CD1c-positive myeloid dendritic cell (primary cell): ENCODE results near the gene LPXN.
A peak's percentile ranks its signal among the peaks of the same experiment; 100 is the strongest.

Experiments
- DNase-seq: peaks from one replicate; pipeline ENCODE4 v3.0.0-alpha.2; 2016; ENCODE audit errors: extremely low spot score

The LPXN gene

GRCh38 chr11:58575377-58576020, at the start of gene LPXN:
LPXN (minus strand) TSS chr11:58575856; CDS start chr11:58575772, 84 bp downstream.
- peak; percentile 90 for DNase-seq

- no peak for DNase-seq
These were observed 49.4 kb upstream of the LPXN start for GRCh38 chr11:58625086-58625485.

GRCh38 chr11:58622344-58622743, 46.7 kb upstream of the LPXN start, which contains the start of gene CNTF:
CNTF (plus strand) TSS chr11:58622665; CDS start chr11:58622753, 88 bp downstream.
- no peak for DNase-seq

GRCh38 chr11:58621586-58622262, 46.1 kb upstream of the LPXN start:
- DNase-seq: no peak

- DNase-seq: no peak
These were observed 42.4 kb upstream of the LPXN start for GRCh38 chr11:58617976-58618557.

GRCh38 chr11:58616594-58616993, 40.9 kb upstream of the LPXN start:
- DNase-seq: no peak

- no peak for DNase-seq
These were observed 39.9 kb upstream of the LPXN start for GRCh38 chr11:58615559-58615958.

GRCh38 chr11:58613228-58613627, 37.6 kb upstream of the LPXN start:
- no peak for DNase-seq

GRCh38 chr11:58609723-58610122, 34.1 kb upstream of the LPXN start:
- peak; percentile 17 for DNase-seq

GRCh38 chr11:58608331-58608730, 32.7 kb upstream of the LPXN start:
- DNase-seq: no peak

- DNase-seq: no peak
These were observed 31.5 kb upstream of the LPXN start for GRCh38 chr11:58606930-58607714.

- DNase-seq: no peak
These were observed 24.9 kb upstream of the LPXN start for GRCh38 chr11:58600510-58600909.

GRCh38 chr11:58597486-58598144, 22.0 kb upstream of the LPXN start:
- DNase-seq: no peak

GRCh38 chr11:58596621-58597020, 21.0 kb upstream of the LPXN start:
- no peak for DNase-seq

- no peak for DNase-seq
These were observed 19.2 kb upstream of the LPXN start for GRCh38 chr11:58594826-58595225.

GRCh38 chr11:58592760-58593472, 17.3 kb upstream of the LPXN start:
- DNase-seq: no peak

- no peak for DNase-seq
These were observed 16.0 kb upstream of the LPXN start for GRCh38 chr11:58591659-58592058.

GRCh38 chr11:58586998-58587397, 11.3 kb upstream of the LPXN start:
- DNase-seq: peak; percentile 22

GRCh38 chr11:58582437-58582836, 6.8 kb upstream of the LPXN start:
- DNase-seq: no peak

- DNase-seq: no peak
These were observed 4.7 kb upstream of the LPXN start for GRCh38 chr11:58580311-58580710.
